Measurements from ENCODE around the gene PIP5K1B.

GRCh38 chr9:68999393-69000105 is 294.5 kb downstream of the PIP5K1B start:
- TF ChIP-seq CSDC2 (CRISPR knock-in tag; IDR thresholded peaks at IDR 0.05) (no peak), TCF4 (CRISPR knock-in tag; IDR thresholded peaks at IDR 0.05; ENCODE audit: borderline replicate concordance) (no peak), ZNF70 (CRISPR knock-in tag; IDR thresholded peaks at IDR 0.05) (no peak), CSRNP3 (CRISPR knock-in tag; IDR thresholded peaks at IDR 0.05) (no peak), TSHZ2 (CRISPR knock-in tag; IDR thresholded peaks at IDR 0.05) (no peak), PATZ1 (CRISPR knock-in tag; IDR thresholded peaks at IDR 0.05; ENCODE audit: borderline replicate concordance) (no peak), POU6F1 (CRISPR knock-in tag; IDR thresholded peaks at IDR 0.05; ENCODE audit: borderline replicate concordance, low read depth) (no peak), RARB (CRISPR knock-in tag; IDR thresholded peaks at IDR 0.05) (no peak), ESRRG (CRISPR knock-in tag; IDR thresholded peaks at IDR 0.05) (no peak)

Data from SK-N-SH treated with all-trans-retinoic acid at 6 μM for 48 hours (cell line).